GM21381 (cell line): ENCODE results near the gene PEPD.

ENCODE experiments used
- ATAC-seq: cut with Tn5 transposase; IDR thresholded peaks from one replicate; pipeline ENCODE4 v1.9.1; 2021; ENCODE audit warnings: mild to moderate bottlenecking, moderate library complexity; ENCODE audit not compliant: unreplicated experiment

Gene PEPD

DNA sequence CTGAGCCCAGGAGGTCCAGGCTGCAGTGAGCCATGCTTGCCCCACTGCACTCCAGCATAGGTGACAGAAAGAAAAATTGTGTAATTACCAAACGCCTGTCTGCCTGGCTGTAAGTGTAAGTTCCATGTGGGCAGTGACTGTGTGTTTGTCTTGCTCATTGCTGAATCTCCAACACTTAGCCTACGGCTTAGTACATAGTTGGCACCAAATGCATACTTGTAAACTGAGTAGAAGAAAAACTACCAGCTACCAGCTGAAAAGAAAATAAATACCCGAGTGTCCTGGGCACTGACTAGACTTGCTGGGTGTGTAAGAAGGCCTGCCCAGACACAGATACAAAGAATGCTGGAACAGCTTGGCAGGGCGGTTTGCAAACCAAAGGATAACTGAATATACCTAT is 150.8 kb downstream of the PEPD start:
- ATAC-seq, result no peak

DNA sequence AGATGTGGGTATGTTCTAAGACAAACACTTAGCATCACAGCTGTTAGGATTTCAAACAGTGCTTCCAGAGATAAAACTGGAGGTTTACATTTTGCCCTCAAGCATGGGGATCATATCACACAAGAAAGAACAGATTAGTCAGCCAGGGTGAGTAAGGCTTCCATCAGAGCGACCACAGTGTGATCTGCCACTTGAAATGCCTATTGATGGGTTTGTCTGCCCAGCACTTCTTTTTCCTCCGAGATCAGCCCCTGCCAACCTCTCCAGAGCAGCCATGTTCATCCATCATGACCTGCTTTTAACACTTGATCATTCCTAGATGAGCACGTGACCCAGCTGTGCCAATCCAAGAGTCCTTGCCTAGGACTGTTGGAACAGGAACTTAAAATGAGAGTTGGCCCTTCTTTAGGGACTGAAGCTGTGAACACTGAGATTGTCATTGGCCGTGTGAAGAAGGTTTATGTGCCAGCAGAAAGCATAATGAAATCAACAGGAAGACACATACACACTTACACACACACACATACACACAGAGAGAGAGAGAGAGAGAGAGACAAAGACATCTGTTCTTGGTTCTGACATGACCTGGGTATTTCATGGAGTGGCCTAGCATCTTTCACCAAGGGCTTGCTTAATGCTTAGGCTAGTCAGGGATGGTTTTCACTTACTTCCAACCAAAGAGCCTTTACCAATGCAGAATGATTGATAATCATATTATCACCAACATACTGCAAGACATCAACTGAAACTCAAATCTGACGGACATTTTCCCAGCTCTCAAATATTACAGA is 153.3 kb downstream of the PEPD start:
- no peak for ATAC-seq

DNA sequence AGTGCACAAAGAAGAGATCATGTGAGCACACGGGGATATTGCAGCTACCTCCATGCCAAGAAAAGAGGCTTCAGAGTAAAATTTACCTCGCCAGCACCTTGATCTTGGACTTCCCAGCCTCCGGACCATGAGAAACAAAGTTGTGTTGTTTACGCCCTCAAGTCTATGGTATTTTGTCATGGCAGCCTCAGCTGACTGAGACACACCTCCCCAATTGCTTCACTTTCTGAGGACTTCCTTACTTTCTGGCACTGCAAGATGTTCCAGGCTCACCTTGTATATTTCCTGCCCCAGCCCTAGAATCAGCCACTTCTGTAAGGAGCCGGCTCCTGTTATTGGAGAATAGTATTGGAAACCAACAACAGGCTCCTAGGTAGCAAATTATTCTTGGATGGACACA is 154.7 kb downstream of the PEPD start:
- ATAC-seq, result no peak

DNA sequence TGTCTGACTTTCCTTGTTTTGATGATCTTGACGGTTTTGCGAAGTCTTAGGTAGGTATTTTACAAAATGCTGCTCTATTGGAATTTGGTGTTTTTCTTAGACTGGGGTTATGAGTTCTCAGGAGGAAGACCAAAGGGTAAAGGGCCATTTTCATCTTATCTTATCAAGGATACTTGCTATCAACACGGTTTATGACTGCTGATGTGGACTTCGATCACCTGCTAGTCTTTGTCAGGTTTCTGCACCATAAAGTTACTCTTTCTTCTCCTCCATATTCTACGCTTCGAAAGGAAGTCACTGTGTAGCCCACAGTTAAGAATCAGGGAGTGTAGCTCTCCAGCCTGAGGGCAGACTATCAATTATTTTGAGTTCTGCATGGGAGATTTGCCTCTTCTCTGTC is 155.5 kb downstream of the PEPD start:
- ATAC-seq, result no peak

DNA sequence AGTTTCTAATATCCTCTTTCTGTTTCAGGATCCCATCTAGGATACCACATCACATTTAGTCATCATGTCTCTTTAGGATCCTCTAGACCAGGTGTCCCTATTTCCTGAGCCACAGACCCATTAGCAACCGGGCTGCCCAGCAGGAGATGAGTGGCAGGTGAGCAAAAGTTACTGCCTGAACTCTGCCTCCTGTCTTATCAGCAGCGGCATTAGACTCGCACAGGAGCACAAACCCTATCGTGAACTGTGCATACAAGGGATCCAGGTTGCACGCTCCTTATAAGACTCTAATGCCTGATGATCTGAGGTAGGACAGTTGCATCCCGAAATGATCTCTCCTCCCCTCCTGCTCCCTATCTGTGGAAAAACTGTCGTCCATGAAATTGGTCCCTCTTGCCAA is 155.9 kb downstream of the PEPD start:
- ATAC-seq, result no peak

DNA sequence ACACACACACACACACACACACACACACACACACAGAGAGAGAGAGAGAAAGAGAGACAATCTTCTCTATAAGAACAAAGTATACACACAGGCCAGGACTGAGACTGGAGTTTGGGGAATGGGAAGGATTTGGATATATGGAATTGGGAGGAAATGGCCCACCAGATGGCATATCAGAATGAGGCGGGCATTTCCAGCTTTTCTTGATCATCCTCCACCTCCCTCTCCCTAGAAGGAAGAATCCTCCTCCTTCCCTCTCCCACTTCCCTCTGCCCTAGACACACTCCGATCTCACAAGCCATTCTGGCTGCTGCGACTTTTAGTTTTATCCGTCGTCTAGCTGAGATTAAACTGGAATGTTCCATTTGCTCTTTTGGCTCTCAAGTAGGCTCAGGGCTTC is 158.1 kb downstream of the PEPD start:
- ATAC-seq, result no peak

DNA sequence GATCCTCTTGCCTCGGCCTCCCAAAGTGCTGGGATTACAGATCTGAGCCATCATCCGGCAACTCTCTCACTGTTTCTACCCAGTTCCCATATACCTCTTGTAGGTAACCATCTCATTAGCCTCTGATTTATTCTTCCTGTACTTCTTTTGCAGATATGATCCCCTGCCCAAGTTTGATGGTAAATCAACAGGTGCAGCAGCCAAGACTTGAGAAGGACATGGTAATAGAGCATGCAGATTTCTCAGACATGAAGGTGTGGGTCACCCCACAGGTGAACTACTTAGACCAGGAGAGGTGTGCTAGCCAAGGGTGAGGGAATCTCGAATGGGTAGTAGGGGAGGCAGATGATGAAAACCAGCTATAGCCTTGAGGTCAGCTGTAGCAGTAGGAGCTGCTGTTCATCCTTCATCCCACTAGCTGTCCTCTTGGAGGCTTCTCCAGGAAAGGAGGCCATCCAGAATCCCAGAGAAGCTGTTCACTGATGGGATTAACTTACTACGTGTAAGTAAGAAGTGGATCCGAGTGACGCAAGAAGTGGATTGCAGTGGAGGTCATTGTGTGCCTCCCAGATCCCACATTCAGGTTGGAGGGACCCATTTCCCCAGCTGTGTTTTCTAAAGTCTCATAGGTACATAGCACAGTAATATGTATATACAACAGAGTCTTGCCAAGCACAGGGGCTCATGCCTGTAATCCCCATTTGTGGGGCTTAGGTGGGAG is 158.9 kb downstream of the PEPD start:
- no peak for ATAC-seq

DNA sequence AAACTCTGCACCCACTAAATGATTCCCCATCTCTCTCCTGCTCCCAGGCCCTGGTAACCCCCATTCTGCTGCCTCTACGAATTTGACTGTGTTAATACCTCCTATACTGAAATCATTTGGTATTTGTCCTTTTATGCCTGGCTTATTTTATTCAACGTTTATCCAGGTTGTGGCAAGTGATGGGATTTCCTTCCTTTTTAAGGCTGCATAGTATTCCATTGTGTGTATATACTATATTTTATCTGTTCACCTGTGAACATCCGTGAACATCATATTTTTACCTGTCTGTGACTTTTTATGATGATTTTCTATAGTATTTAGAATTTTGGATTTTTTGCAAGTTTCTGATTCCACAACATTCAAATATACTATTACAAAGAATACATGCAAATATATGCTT is 162.0 kb downstream of the PEPD start:
- no peak for ATAC-seq

DNA sequence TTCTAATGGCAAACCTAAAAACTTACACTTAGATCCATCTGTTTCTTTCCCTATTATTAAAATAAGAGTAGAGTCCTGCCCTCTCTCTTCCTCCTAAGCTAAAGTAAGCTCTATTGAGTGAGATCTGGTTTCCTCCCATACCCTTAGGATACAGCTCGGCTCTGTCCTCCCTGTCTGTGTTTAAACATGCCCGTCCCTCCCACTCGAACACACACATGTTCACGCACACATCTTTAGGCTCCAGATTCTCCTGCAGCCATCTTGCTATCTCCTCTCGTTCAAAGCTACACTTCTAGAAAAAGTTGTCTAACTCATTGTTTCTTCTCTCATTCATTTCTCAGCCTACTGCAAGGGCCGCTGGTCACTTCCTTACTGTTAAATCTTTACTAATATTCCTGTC is 163.2 kb downstream of the PEPD start:
- ATAC-seq, result no peak

DNA sequence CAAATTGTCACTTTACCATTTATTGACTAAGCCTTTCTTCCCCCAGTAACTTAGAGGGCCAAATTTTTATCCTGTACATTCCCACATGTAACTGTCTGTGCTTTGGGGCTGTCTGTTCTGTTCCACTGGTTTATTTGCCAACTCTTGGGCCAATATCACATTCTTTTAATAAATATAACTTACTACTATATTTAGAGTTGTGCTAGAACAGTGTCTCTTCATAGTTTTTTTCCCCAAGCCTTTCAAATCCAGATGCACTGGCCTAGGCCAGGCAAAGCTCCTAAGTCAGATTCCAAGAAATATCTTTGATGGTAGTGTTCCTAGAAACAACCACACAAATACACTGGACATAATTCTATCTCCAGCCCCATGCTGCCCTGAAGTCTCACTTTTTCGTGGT is 164.0 kb downstream of the PEPD start:
- ATAC-seq, result no peak

DNA sequence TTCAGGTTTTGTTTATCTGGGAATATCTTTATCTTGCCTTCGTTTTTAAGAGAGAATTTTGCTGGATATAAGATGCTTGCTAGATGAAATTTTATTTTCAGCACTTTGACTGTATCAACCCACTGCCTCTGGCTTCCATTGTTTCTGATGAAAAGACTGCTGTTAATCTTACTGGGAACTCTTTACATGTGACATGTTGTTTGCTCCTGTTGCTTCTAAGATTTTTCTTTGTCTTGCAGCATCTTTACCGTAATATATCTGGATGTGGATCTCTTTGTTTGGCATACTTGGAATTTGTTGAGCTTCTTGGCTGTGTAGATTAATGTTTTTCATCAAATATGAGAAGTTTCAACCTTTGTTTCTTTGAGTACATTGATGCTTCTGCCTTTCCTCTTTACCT is 166.1 kb downstream of the PEPD start:
- ATAC-seq, result no peak

DNA sequence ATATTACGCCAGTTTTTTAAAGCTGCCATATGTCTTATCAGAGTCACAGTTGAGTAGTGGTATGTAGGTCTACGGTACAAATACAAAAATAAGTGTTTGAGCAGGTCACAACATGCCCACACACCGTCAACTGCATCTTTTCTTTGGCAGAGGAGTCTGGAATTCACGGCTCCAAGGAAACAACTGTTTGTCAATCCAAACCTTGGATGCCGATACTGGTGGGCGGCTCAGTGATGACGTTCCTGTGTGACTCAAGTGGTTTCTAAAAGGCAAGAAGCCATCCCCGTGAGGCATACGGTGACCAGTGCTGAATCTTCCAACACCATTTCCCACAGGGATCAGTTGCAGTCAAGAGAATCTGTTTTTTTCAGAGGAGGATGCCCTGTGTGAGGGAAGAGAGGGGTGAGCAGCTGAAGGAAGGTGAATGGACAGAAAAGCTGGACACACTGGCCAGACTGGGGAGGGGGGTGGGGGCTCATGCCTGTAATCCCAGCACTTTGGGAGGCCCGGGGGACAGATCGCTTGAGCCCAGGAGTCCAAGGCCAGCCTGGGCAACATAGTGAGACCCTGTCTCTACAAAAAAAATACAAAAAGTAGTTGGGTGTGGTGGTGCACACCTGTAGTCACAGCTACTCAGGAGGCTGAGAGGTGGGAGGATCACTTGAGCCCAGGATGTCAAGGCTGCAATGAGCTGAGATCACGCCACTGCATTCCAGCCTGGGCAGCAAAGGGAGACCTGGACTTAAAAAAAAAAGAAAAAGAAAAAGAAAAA is 170.9 kb downstream of the PEPD start:
- ATAC-seq, result no peak

DNA sequence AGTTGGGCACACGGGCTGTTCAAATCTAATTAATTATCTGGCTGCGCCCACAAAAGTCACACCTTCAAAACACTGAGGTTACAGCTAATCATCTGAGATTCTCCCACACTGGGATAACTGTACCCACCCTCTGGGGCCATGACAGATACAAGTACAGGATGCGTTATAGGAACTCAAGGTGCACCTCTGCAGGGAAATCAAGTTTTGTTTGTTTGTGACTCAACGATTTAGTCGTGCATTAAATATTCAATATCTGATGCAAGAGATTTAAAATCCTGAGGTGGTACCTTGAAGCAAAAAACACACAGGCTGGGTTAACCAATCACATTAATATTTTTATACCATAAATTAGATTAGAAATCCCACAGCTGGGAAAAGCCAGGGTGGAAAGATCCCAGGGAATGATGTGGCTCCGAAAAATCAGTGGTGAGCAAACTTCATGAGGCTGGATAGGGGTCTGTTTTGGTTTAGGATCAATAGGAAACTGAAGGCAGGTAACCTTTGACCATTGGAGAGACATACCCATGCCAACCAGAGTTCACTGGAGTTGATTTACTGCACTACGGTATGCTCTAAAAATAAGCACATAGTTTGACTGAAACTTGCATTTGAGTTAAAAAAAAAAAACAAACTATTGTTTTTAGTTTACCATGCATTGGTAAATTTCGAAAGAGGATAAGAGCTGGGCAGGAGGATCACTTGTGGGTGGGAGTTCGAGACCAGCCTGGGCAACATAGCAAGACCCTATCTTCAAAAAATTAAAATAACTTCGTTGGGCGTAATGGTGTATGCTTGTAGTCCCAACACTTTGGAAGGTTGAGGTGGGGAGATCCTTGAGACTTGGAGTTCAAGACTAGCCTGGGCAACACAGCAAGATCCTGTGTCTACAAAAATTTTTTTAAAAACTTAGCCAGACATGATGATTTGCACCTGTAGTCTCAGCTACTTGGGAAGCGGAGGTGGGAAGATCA is 172.0 kb downstream of the PEPD start:
- ATAC-seq, result no peak

DNA sequence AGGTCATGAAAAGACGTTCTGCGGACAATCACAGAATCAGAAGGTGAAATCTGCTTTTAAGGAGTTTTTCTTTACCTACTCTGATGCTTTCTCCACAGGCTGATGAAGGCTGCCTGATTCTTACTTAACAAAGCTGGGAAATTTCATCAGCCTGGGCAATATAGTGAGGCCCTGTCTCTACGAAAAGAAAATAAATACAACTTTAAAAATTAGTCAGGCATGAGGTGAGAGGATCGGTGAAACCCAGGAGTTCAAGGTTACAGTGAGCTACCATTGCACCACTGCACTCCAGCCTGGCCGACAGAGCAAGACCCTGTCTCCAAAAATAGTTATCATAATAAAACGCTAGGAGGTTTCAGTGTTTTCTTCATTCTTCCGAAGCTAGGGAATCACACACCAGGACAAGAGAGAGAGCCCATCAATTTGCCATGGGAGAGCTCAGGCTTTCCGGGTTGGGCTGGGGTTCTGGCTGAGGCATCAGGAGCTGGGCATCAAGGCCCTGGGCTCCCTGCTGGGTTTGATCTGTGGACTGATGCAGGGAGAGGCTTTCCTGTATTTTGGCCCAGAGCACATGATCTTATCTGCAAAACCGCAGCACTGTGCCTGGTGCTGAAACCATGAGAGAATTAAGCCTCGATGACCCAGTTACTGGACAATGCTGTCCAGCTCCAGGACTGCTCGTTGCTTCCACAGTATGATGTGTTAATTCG is 173.1 kb downstream of the PEPD start:
- ATAC-seq, result no peak

DNA sequence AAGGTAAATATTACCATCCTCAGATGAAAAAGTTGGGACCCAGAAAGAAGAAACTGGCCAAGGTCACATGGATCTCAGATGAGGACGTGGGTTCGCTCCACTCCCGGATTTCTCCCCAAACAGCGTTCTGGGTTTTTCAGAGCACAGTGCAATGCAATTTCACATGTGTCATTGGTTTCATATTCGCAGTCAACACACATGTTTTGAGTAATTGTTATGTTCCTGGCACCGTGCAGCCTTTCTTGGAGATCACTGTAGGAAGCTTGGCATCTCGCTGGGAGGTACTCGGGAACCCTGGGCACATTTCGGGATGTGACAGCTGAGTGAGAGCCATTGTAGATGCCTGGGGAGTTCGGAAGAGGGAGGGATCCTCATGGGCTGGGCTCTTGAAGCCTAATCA is 174.3 kb downstream of the PEPD start:
- no peak for ATAC-seq

DNA sequence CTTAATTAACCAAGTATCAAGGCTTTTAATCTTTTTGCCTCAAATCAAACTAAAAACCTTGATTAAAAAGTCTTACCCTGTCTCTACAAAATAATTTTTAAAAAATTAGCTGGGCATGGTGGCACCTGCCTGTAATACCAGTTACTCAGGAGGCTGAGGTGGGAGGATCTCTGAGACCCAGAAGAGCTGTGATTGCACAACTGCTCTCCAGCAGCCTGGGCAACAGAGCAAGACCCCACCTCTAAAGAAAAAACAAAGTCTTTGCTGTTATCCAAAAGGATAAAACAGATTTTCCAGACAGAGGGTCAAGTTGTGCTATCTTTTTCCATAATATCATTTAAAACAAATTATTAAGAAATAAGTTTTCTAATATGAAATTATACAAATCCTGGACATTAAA is 174.9 kb downstream of the PEPD start:
- ATAC-seq, result no peak

DNA sequence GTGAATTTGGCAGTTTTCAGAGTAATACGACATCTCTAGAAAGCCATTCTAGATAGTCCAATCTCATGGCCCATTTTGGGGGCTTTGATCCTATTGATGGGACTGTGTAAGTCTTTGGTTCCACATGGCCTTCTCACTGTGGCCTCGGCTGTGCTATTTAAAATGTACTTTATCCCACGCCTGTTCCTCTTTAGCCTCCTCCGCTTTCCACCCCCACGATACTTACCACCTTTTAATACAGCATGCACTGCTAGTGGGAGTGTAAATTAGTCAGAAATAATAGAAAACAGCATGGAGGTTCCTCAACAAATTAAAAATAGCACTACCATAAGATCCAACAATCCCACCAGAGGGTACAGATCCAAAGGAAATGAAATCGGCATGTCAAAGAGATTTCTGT is 176.4 kb downstream of the PEPD start:
- no peak for ATAC-seq

DNA sequence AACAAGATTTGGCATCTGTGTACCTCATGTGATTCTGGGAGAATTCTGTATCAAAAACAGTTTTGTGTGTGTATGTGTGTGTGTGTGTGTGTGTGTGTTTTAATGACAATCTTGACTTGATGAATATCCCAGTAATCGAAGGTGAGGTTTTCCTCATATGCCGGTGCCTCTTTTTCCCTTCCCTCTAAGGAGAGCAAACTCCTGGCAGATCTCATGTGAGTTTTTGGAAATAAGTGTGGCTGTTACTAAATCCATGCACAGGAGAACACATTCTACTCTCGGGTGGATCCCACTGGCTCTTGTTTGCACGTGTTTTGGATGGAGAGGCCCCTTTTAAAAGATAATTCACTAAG is 177.0 kb downstream of the PEPD start:
- ATAC-seq, result no peak

DNA sequence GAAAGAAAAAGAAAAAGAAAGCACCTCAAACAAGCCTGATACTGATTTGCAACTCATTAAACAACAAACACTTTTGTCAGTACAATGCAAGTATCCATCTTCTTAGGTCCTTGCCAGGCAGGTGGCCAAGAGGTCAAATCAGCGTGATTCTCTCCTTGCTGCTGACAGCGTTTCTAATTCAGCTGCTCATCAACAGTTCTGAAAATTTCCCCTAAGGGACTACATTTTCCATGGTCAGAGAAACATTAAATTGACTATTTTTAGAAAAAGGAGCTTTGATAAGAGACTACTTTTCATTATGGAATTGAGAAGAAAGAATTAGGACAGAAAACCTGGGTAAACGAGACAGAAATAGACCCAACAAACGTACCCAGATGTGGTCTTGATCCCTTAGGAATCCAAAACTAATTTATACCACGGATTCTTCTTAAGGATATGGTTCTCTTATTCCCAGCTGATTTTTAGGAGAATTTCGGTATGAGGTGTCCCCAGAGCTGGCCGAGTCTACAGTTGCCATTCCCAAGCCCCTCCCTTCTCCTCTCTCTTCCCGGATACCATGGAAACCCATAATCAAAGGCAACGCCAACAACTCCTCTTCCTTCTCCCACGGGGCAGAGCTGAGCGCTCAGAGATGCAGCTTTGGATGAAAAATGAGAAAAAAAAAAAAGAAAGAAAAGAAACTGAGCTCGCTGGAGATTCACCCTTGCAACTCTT is 177.6 kb downstream of the PEPD start:
- no peak for ATAC-seq

DNA sequence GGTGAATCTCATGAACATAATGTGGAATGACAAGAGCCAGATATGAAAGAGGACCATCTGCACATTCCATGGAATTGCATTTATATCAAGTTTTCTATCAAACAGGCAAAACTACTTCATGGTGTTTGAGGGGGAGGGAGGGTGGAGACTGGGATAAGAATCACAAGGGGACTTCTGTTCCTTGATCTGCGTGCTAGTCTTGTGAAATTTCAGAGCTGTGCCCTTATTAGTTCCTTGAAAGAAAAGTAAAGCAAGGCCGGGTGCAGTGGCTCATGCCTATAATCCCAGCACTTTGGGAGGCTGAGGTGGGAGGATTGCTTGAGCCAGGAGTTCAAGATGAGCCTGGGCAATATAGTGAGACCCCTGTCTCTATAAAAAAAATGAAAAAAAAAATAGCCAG is 178.3 kb downstream of the PEPD start:
- ATAC-seq, result no peak
